ENCODE measurements around the gene NOX5. TPM values are rescaled to one million over a fixed set of nuclear protein-coding genes. Genes with fewer than 3 reads are reported as not detected.
"Not testable (repeated sequence)": the region's sequence is repeated elsewhere in the genome, so short reads cannot be mapped to it uniquely, and the experiment has no call there.

Gene NOX5, protein sequence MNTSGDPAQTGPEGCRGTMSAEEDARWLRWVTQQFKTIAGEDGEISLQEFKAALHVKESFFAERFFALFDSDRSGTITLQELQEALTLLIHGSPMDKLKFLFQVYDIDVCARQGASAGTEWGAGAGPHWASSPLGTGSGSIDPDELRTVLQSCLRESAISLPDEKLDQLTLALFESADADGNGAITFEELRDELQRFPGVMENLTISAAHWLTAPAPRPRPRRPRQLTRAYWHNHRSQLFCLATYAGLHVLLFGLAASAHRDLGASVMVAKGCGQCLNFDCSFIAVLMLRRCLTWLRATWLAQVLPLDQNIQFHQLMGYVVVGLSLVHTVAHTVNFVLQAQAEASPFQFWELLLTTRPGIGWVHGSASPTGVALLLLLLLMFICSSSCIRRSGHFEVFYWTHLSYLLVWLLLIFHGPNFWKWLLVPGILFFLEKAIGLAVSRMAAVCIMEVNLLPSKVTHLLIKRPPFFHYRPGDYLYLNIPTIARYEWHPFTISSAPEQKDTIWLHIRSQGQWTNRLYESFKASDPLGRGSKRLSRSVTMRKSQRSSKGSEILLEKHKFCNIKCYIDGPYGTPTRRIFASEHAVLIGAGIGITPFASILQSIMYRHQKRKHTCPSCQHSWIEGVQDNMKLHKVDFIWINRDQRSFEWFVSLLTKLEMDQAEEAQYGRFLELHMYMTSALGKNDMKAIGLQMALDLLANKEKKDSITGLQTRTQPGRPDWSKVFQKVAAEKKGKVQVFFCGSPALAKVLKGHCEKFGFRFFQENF
- total RNA-seq (under 1 TPM; 0.05 TPM), polyA plus RNA-seq (not detected), total RNA-seq (0 to 0.09 (median 0.03) reads per million in 6 experiments)

- Mint-ChIP-seq H3K36me3 (peaks cover 0 to 8% (median 4%) of the 10 kb centered on the region in 3 donors), H3K9me3 (peaks cover 0 to 22% (median 17%) of the 10 kb centered on the region in 9 donors), H3K4me3 (no peak within 1 kb of the TSS), H3K27ac (no peak within 1 kb of the TSS), H3K27me3 (peaks cover 6 to 11% (median 9%) of the 10 kb centered on the region in 5 donors), H3K4me1 (no peaks in the 10 kb centered on the region)
- POLR2A ChIA-PET: no interaction called here
- ATAC-seq (no peak), DNase-seq (no peak)
These were observed at the start of gene NOX5 for GRCh38 chr15:69014454-69014853. Gene NOX5 (plus strand): TSS chr15:69014695. CDS start chr15:69014736, 41 bp downstream.

DNA sequence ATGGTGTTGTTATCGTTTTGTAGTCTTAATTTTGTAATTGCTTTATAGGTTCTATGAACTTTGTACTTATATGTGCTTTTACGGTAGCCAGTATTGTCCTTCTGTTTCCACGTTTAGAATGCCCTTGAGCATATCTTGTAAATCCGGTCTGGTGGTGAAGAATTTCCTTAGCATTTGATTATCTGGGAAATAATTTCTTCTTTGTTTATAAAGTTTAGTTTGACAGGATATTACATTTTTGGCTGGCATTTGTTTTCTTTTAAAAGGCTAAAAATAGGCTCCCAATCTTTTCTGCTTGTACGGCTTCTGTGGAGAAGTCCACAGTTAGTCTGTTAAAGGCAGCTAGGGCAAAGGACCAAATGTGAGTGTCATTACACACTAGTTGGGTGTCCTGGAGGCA, 47.5 kb upstream of the NOX5 start:
- H3K4me3 Mint-ChIP-seq: no peak overlapping the region
- no peak for ATAC-seq
- peaks cover 23 to 38% (median 32%) of the 10 kb centered on the region in 5 donors for H3K27me3 Mint-ChIP-seq

DNA sequence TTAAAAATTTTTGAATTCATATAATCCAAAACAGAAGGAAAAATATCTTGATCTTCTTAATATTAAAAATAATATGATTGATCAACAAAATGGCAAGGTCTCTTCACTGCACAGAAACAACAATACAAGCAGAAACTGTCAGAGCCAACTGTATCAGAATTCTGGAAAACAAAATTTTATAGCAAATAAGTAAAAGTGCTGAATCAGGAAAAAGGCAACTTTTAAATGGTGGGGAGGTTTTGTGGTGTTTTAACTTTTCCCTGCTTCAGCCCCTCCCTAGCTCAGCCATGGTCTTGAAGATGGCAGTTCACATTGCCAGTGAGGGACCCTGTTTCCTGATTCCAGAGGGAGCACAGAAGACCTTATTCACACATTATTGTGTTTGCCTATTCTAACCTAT, 46.5 kb upstream of the NOX5 start:
- Mint-ChIP-seq H3K4me1 (no peaks in the 10 kb centered on the region), H3K36me3 (peaks cover 0 to 37% (median 9%) of the 10 kb centered on the region in 3 donors), H3K4me3 (no peak overlapping the region), H3K9me3 (peaks cover 9 to 43% (median 24%) of the 10 kb centered on the region in 9 donors), H3K27ac (no peak overlapping the region), H3K27me3 (peaks cover 23 to 38% (median 28%) of the 10 kb centered on the region in 5 donors)
- DNase-seq (no peak), ATAC-seq (no peak)
- POLR2A ChIA-PET: no interaction called here

More for the DNA sequence above, 47.5 kb upstream of the NOX5 start:
- DNase-seq: no peak
- POLR2A ChIA-PET: no interaction called here
- Mint-ChIP-seq H3K4me1 (no peaks in the 10 kb centered on the region), H3K36me3 (peaks cover 0 to 37% (median 9%) of the 10 kb centered on the region in 3 donors), H3K27ac (no peak overlapping the region), H3K9me3 (peaks cover 9 to 43% (median 24%) of the 10 kb centered on the region in 9 donors)

DNA sequence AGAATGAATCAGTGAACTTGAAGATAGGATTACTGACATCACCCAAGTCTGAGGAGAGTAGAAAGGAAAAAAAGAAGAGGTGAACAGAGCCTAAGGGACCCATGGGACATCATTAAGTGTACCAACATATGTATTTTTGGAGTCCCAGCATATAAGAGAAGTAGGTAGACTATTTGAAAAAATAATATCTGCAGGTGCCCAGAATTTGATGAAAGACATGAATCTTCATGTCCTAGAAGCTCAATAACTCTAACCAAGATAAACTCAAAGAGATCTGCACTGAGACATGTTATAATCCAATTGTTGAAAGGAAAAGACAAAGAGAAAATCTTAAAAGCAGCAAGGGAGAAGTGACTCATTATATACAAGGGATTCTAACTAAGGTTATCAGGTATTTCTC, 45.2 kb upstream of the NOX5 start:
- peaks cover 23 to 34% (median 28%) of the 10 kb centered on the region in 5 donors for H3K27me3 Mint-ChIP-seq
- H3K4me3 Mint-ChIP-seq: no peak overlapping the region
- no peak overlapping the region for H3K27ac Mint-ChIP-seq
- ATAC-seq (no peak), DNase-seq (no peak)
- no peaks in the 10 kb centered on the region for H3K4me1 Mint-ChIP-seq
- POLR2A ChIA-PET: no interaction called here
- peaks cover 0 to 37% (median 9%) of the 10 kb centered on the region in 3 donors for H3K36me3 Mint-ChIP-seq
- peaks cover 9 to 39% (median 24%) of the 10 kb centered on the region in 9 donors for H3K9me3 Mint-ChIP-seq

GRCh38 chr15:68972201-68973065, 42.1 kb upstream of the NOX5 start:
- Mint-ChIP-seq H3K27ac (no peak overlapping the region), H3K27me3 (peaks cover 16 to 35% (median 30%) of the 10 kb centered on the region in 5 donors), H3K36me3 (peaks cover 0 to 35% (median 11%) of the 10 kb centered on the region in 3 donors), H3K4me3 (no peak overlapping the region), H3K4me1 (no peaks in the 10 kb centered on the region), H3K9me3 (peaks cover 13 to 35% (median 28%) of the 10 kb centered on the region in 9 donors)
- POLR2A ChIA-PET: no interaction called here
- ATAC-seq (no peak), DNase-seq (no peak)

DNA sequence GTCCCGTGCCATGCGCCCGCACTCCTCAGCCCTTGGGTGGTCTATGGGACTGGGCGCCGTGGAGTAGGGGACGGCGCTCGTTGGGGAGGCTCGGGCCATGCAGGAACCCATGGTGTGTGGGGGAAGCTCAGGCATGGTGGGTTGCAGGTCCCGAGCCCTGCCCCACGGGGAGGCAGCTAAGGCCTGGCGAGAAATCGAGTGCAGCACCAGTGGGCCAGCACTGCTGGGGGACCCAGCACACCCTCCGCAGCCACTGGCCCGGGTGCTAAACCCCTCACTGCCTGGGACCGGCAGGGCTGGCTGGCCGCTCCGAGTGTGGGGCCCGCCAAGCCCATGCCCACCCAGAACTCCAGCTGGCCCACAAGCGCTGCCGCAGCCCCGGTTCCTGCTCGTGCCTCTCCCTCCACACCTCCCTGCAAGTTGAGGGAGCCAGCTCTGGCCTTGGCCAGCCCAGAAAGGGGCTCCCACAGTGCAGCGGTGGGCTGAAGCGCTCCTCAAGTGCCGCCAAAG, 38.8 kb upstream of the NOX5 start:
- Mint-ChIP-seq H3K27me3 (peaks cover 15 to 33% (median 20%) of the 10 kb centered on the region in 5 donors), H3K9me3 (peaks cover 0 to 21% (median 12%) of the 10 kb centered on the region in 9 donors), H3K36me3 (peaks cover 0 to 18% (median 4%) of the 10 kb centered on the region in 3 donors)
- ATAC-seq, H3K4me1 Mint-ChIP-seq, H3K4me3 Mint-ChIP-seq, H3K27ac Mint-ChIP-seq, DNase-seq, POLR2A ChIA-PET: not testable (repeated sequence)

- Mint-ChIP-seq H3K9me3 (peaks cover 0 to 21% (median 12%) of the 10 kb centered on the region in 9 donors), H3K27me3 (peaks cover 9 to 34% (median 25%) of the 10 kb centered on the region in 5 donors), H3K36me3 (peaks cover 0 to 18% (median 4%) of the 10 kb centered on the region in 3 donors)
- H3K4me3 Mint-ChIP-seq, POLR2A ChIA-PET, H3K27ac Mint-ChIP-seq, ATAC-seq, DNase-seq, H3K4me1 Mint-ChIP-seq: not testable (repeated sequence)
These were observed 37.1 kb upstream of the NOX5 start for GRCh38 chr15:68977426-68977825.

- no peaks in the 10 kb centered on the region for H3K4me1 Mint-ChIP-seq
- POLR2A ChIA-PET: no interaction called here
- H3K27ac Mint-ChIP-seq: no peak overlapping the region
- ATAC-seq (no peak), DNase-seq (no peak)
- H3K4me3 Mint-ChIP-seq: no peak overlapping the region
- peaks cover 8 to 31% (median 18%) of the 10 kb centered on the region in 5 donors for H3K27me3 Mint-ChIP-seq
- peaks cover 0 to 21% (median 12%) of the 10 kb centered on the region in 9 donors for H3K9me3 Mint-ChIP-seq
- H3K36me3 Mint-ChIP-seq: peaks cover 0 to 18% (median 4%) of the 10 kb centered on the region in 3 donors
These were observed 35.5 kb upstream of the NOX5 start for GRCh38 chr15:68979006-68979405.

DNA sequence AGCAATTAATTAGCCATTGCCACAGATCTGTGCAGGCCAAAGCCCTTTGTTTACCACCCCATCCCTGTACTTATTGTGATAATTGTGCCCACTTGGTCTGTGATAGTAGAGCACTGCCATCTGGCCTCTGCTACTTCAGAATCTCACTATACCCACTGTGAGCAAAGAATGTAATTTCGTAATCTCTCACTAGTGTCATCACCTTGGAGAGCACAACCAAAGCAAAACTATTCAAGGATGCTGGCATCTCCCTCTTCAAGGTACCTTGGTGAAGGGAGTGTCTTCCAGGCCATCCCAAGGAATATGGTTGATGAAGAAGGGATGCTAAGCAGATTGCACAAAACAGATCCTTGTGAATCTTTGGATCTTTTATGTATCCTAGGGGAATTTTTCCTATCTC, 34.7 kb upstream of the NOX5 start:
- no peaks in the 10 kb centered on the region for H3K4me1 Mint-ChIP-seq
- no peak overlapping the region for H3K27ac Mint-ChIP-seq
- no peak for ATAC-seq
- H3K36me3 Mint-ChIP-seq: peaks cover 0 to 14% (median 4%) of the 10 kb centered on the region in 3 donors
- peaks cover 0 to 21% (median 12%) of the 10 kb centered on the region in 9 donors for H3K9me3 Mint-ChIP-seq
- POLR2A ChIA-PET: no interaction called here
- no peak for DNase-seq
- no peak overlapping the region for H3K4me3 Mint-ChIP-seq
- peaks cover 8 to 24% (median 10%) of the 10 kb centered on the region in 5 donors for H3K27me3 Mint-ChIP-seq

- Mint-ChIP-seq H3K4me1 (no peaks in the 10 kb centered on the region), H3K9me3 (peaks cover 0 to 21% (median 12%) of the 10 kb centered on the region in 9 donors), H3K36me3 (peaks cover 0 to 13% (median 4%) of the 10 kb centered on the region in 3 donors), H3K4me3 (no peak overlapping the region), H3K27ac (no peak overlapping the region), H3K27me3 (peaks cover 8 to 18% (median 9%) of the 10 kb centered on the region in 5 donors)
- POLR2A ChIA-PET: no interaction called here
- ATAC-seq: no peak
- DNase-seq: no peak
These were observed 33.7 kb upstream of the NOX5 start for GRCh38 chr15:68980786-68981185.

DNA sequence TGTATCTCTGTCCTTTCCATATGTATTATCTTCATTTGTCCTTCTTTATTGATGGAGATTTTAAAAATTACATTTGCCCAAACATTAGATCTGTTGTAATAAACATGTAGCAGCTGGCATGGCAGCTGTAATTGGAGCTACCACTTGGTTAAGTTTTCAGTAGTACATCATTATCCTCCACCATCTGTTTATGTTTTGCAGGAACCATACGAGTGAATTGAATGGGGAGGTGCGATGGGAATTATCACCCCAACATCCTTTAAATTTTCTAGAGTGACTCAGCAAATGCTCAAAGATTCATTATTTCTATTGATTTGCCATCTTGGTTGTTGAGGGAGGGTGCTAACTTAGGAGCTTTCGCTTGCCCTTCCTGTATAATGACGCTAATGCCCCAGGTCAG, 32.6 kb upstream of the NOX5 start:
- Mint-ChIP-seq H3K4me3 (no peak overlapping the region), H3K9me3 (peaks cover 0 to 16% (median 9%) of the 10 kb centered on the region in 9 donors), H3K36me3 (peaks cover 0 to 9% (median 0%) of the 10 kb centered on the region in 3 donors), H3K27me3 (peaks cover 4 to 18% (median 6%) of the 10 kb centered on the region in 5 donors), H3K4me1 (no peaks in the 10 kb centered on the region), H3K27ac (no peak overlapping the region)
- POLR2A ChIA-PET: no interaction called here
- DNase-seq (no peak), ATAC-seq (no peak)
